Kidney tubule cell (primary cell): ENCODE data around the gene RASSF8.

Experiments
- DNase-seq: peaks from one replicate; pipeline ENCODE4 v3.0.0-alpha.2; 2018; ENCODE audit warnings: low spot score

The RASSF8 gene

DNA sequence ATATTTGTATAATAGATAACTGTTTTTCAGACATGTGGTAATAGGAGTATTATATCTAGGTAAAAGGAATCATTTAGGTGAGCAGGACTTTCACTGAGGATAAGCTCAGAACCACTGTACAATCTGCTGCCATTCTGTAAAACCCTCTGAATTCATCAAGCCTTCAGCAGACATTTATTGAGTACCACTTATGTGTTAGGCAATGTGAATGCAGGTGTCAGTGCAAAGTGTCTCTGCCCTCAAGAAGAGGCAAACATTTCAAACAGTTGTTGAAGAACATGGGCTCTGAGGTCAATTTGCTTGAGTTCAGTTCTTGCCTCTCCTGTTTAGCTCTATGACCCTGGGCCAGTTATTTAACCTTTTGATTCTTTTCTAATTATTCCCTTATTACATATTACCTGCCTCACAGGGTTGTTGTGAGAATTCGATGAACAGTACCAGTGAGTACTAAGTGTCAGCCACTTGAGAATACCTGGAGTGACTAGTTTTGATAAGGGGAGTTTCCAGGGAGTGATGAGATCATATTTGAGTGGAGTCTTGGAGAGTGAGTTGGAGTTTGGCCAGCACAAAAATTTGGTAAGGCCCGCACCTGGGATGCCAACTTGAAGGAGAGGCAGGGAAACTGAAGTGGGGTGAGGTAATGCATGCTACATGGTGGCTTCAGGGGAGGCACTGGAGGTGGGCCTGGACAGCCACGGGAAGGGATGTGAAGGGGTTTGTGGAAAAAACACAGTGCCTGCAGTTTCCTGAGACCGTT lies 33.7 kb downstream of the RASSF8 start:
- peak; percentile 90 for DNase-seq

- DNase-seq = peak; percentile 47
Observed at GRCh38 chr12:25993901-25994651, 35.6 kb downstream of the RASSF8 start.

GRCh38 chr12:25994901-25995625 lies 36.6 kb downstream of the RASSF8 start:
- no peak for DNase-seq

GRCh38 chr12:25995906-25996305 lies 37.4 kb downstream of the RASSF8 start:
- DNase-seq = peak; percentile 61

DNA sequence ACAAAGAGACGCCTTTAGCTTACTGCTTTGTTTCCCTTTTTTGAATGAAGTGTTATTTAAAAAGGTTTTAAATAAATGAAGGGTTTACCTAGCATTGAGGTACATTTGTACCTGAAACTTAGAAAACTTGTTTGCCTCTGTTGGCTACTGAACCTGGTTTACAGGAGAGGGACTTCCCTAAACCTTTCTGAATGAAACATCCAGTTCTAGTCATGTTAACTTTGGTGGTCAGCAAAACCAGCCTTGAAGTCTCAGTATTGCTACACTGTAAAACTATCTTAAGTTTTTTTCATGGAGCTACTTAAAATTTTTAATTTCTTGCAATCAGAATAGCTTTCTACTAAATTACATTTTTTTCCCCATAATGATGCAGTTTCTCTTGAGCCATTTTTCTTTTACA lies 38.2 kb downstream of the RASSF8 start:
- DNase-seq = peak; percentile 34

DNA sequence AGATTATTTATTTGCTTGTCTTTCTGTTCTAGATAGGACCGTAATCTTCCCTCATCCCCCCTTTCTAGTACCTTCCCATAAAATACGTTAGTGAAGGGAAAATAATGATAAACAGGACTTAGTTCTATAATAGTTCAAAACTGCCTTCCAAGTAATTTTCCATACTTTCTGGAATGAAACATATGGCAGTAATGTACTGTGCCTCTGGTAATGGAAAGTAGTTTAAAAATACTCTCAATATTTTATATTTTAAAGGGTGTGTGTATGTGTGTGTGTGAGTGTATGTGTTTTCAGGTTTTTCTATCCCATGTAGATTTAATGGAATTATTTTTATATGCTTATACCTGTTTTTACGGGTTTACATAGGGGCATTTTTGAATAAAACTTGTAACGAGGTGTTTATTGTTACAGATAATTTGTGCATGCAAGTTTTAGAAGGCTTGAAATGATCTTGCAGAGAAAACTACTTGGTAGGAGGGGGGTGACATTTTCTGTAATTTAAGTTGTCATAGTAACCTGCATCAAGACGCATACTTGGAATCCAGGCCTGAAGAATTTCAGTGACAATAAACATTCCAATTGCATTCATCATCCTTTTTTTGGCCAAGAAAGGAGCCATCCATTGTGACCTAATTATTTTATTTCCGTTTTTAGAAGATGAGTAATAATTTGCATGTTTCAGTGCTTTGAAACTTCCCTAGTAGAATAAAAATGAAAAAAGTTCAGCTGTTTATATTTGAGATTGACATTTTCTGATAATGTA lies 38.9 kb downstream of the RASSF8 start:
- DNase-seq = peak; percentile 98

- DNase-seq = no peak
Observed at GRCh38 chr12:26000898-26001297, 42.4 kb downstream of the RASSF8 start.

GRCh38 chr12:26001530-26001929 lies 43.0 kb downstream of the RASSF8 start:
- no peak for DNase-seq

GRCh38 chr12:26003065-26003464 lies 44.6 kb downstream of the RASSF8 start:
- DNase-seq = no peak

- no peak for DNase-seq
Observed at GRCh38 chr12:26007566-26007965, 49.1 kb downstream of the RASSF8 start.

GRCh38 chr12:26009593-26009992 lies 51.1 kb downstream of the RASSF8 start:
- DNase-seq = no peak

DNA sequence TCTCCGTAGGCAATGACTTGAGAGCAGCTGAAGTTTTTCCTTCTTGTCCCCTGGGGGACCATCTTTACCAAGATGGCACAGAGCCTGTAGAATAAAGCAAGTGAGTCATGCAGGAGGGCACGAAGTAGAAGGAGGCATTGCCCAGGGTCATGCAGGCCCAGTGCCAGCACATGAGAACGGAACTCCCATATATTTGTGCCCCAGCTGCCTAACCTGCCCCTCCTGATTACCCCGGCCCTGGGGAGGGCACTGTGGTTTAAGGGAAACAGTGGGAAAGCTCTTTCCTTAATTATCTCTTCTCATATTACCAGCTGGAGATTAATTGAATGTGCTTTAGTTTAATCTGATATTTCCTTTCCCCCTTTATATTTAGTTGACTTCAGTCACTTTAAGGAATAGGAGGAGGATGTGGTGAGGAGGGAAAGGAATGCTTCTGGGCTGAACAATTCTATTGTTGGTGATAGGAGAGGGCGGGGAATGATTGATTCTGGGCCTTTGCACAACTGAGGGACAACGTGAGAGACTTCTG lies 51.9 kb downstream of the RASSF8 start:
- peak; percentile 44 for DNase-seq

DNA sequence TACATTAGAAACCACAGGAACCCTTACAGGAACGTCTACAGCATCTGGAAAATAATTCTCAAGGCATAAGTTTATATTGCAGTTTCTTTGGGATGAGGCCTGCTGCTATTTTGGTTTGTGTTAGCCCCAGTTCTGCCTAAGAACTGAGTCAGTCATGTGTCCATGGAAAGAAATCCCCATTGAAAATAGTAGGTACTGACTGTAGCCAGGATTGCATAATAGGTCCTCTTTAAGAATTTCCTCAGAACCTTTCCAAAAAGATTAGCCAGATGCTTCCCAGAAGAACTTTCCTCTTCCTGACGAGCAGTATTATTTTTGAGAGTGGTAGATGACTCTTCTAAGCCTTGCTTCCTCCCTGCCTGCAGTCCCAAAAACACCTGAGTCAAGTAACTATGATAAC lies 52.6 kb downstream of the RASSF8 start:
- no peak for DNase-seq

DNA sequence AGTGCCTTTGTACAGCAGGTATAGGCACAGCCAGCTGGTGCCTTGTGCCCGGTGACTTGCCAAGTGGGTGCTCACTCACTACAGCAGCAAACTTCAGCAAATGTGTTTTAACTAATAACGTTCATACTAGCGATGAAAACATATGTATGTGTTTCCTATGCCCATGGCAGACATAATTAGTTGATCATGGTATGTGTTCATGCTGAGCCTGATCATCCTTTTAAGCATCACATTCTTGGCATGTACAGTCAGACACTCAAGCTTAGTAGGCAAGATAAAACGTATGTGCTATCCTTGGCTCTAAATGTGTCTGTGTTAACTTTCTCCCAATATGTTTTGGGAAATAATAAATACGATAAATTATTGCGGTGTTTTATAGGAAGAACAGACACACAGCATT lies 55.6 kb downstream of the RASSF8 start:
- no peak for DNase-seq

GRCh38 chr12:26016516-26016915 lies 58.0 kb downstream of the RASSF8 start:
- no peak for DNase-seq

- peak; percentile 55 for DNase-seq
Observed at GRCh38 chr12:26017484-26018211, 59.2 kb downstream of the RASSF8 start.

DNA sequence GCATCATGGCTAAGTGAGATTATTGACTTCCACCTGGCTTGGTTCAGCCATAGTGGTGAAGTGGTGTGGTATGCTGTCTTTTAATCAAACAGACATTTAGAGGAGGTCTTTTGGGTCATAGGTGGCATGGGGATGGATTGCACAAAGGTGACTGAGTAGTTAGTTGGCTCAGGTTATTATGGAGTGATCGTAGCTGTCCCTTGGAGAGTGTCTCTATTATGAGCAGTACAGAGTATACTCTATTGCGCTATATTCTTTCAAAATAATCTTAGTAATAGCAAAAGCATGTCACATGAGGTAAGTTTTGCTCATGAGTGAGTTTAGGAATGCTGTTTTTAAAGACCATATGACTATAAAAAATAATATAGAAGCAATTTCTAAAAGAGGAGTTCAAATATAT lies 60.4 kb downstream of the RASSF8 start:
- peak; percentile 36 for DNase-seq

DNA sequence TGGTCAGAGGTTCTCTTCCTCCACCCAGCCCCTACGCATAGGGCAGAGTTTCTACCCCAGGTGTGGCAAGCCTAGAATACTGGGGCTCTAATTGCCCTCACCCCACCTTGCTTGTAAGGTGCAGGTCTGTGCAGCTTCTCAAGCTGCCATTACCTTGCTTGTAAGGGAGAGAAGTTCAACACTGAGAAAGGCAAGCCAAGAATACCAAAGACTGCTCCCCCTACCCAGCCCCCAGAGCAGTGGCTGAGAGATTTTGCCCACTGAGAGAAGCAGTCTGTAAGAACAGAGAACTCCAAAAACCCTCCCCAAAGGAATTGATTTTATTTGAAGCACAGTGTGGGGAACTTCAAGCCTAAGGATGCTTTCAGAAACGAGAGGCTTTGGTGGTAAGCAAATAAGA lies 63.1 kb downstream of the RASSF8 start:
- no peak for DNase-seq

GRCh38 chr12:26022043-26022442 lies 63.6 kb downstream of the RASSF8 start:
- DNase-seq = no peak

DNA sequence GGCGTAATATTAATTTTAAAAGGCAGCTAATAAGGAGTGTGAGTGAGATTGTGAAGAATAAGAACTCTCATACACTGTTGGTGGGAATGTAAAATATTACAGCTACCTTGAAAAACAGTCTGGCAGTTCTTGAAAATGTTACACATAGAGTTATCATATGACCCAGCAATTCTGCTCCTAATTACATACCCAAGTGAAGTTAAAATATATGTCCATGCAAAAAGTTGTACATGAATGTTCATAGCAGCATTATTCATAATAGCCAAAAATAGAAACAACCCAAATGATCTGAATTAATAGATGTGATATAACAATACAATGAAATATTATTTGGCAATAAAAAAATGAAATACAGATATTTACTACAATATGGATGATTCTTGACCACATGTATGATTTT lies 68.2 kb downstream of the RASSF8 start:
- DNase-seq = no peak

DNA sequence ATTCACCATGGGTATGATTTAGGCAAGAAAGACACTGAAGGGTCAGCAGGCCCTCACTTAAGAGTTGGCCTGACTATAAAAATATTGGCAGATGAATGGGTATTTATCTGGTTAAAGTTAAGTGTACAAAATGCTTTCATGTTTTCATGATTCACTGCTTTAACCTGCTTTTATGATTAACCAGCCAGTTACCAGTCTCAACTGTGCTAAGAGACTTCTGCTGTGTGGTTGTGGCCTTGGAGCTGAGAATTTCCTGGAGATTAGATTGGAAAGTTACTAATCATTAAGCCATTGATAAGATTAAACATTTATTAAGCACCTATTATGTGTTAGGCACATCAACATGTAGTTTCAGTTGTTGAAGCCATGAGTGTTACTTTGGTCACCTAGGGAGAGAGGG lies 68.9 kb downstream of the RASSF8 start:
- peak; percentile 90 for DNase-seq
